ENCODE measurements around the gene DPP10. TPM values are rescaled to one million over a fixed set of nuclear protein-coding genes. Genes with fewer than 3 reads are reported as not detected.

The DPP10 gene
- total and polyA plus RNA-seq, 4 donors, result 0.04 to 4.1 (median 0.48) TPM

DNA sequence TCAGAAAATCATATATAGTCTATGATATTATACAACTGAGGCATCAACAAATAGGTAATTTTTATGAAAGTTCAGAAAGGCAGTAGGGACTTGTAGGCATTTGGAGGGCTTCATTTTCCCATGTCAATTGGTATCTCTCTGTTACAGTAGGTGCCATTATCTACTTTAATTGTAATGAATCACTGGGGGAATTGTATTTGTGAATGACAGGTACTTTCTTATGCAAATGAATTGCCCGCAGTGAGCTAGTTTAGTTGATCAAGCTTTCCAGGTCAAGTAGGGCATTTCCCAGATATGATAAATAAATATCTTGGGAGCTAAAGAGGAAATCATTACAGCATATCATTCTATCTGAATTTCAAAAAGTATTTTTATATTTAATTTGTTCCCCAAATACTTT lies 1116.3 kb downstream of the DPP10 start (continued):
- TF ChIP-seq ZBTB33 (IDR thresholded peaks at IDR 0.05) (no peak), FOXA2 (IDR thresholded peaks at IDR 0.05) (no peak), NR2F2 (IDR thresholded peaks at IDR 0.05) (no peak), YY1 (IDR thresholded peaks at IDR 0.05) (no peak), FOXA1 (IDR thresholded peaks at IDR 0.05) (no peak), RAD21 (IDR thresholded peaks at IDR 0.05) (no peak), JUND (IDR thresholded peaks at IDR 0.05) (no peak), MAX (IDR thresholded peaks at IDR 0.05) (no peak), CTCF (IDR thresholded peaks at IDR 0.05; ENCODE audit: low read depth, low read length, missing input control) (no peak)
- TF ChIP-seq, protein P1, sequence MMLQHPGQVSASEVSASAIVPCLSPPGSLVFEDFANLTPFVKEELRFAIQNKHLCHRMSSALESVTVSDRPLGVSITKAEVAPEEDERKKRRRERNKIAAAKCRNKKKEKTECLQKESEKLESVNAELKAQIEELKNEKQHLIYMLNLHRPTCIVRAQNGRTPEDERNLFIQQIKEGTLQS (IDR thresholded peaks at IDR 0.05), result no peak

DNA sequence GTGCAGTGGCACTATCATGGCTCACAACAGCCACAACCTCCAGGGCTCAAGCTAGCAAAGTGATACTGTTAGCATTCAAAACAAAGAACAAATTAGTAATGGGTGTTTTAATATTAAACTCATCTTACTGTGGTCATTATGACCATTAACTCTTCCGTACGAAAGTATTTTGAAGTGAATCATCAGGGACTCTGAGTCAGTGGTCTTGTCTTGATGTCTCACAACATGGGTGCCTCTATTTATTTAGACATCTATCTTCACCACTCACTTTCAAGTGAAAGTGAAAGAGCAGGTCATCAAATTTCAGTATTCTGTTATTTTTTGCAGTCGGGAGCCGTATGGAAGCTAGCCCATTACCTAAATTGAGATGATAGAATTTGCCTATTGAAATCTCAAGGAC lies 1118.2 kb downstream of the DPP10 start:
- no peaks in the 10 kb centered on the region for H3K4me1 ChIP-seq (ENCODE audit: control insufficient read depth in 4 of 4, insufficient read depth in 4 of 4, low read length in 3 of 4)
- H3K4me3 ChIP-seq (ENCODE audit: low read depth in 1 of 3, low read length in 3 of 3), result no peak overlapping the region
- no peaks in the 10 kb centered on the region for H3K36me3 ChIP-seq (ENCODE audit: control insufficient read depth in 4 of 4, insufficient read depth in 3 of 4, low read depth in 1 of 4, low read length in 3 of 4)
- 86% methylated on average over 4 of the region's 4 CpGs for WGBS
- no peak overlapping the region for H3K9ac ChIP-seq (ENCODE audit: low read depth in 1 of 2, low read length in 2 of 2)
- DNase-seq (ENCODE audit: low spot score), result no peak
- H3K9me3 ChIP-seq (ENCODE audit: control insufficient read depth in 4 of 4, low read length in 3 of 4), result no peaks in the 10 kb centered on the region
- TF ChIP-seq EGR1 (IDR thresholded peaks at IDR 0.05; ENCODE audit: low read depth in 2 of 2), result no peak
- no peak for TF ChIP-seq REST (IDR thresholded peaks at IDR 0.05)
- TF ChIP-seq FOXA2 (IDR thresholded peaks at IDR 0.05), result no peak
- TF ChIP-seq GABPA (IDR thresholded peaks at IDR 0.05 in 1 of 2, conservative IDR thresholded peaks at IDR 0.05 in 1 of 2), result no peak
- TF ChIP-seq YY1 (IDR thresholded peaks at IDR 0.05), result no peak
- no peak for TF ChIP-seq SP1 (IDR thresholded peaks at IDR 0.05)
- no peak for TF ChIP-seq FOXA1 (IDR thresholded peaks at IDR 0.05)
- no peak for TF ChIP-seq JUND (IDR thresholded peaks at IDR 0.05)
- TF ChIP-seq, protein P1 (IDR thresholded peaks at IDR 0.05), result no peak
- TF ChIP-seq TAF1 (conservative IDR thresholded peaks at IDR 0.05), result no peak
- no peak for TF ChIP-seq MAX (IDR thresholded peaks at IDR 0.05)
- TF ChIP-seq HNF4A (conservative IDR thresholded peaks at IDR 0.05), result no peak
- no peak for TF ChIP-seq NR2F2 (IDR thresholded peaks at IDR 0.05)
- no peak for TF ChIP-seq CTCF (IDR thresholded peaks at IDR 0.05; ENCODE audit: low read depth, low read length, missing input control)
- no peak for TF ChIP-seq HNF4G (IDR thresholded peaks at IDR 0.05)
- TF ChIP-seq RXRA (IDR thresholded peaks at IDR 0.05), result no peak
- TF ChIP-seq ZBTB33 (IDR thresholded peaks at IDR 0.05), result no peak
- no peaks in the 10 kb centered on the region for H3K27me3 ChIP-seq (ENCODE audit: control insufficient read depth in 4 of 4, insufficient read depth in 4 of 4, low read length in 3 of 4)
- no peak overlapping the region for H3K27ac ChIP-seq (ENCODE audit: low read depth in 1 of 2, low read length in 2 of 2)

All from liver (tissue), 9 donors.